Measurements from ENCODE around the gene IRF9. TPM values are rescaled to one million over a fixed set of nuclear protein-coding genes. Genes with fewer than 3 reads are reported as not detected.

IRF9 gene
- total RNA-seq, 1 experiment from 2014 or later: 15.6 TPM

GRCh38 chr14:24146978-24147760, 13.9 kb upstream of the IRF9 start, which contains the start of gene RNF31:
TSS of gene RNF31 (plus strand) at chr14:24147498. CDS start at chr14:24147699, 201 bp downstream.
- Mint-ChIP-seq H3K27ac (peak within 1 kb of the TSS; percentile 98), H3K27me3 (ENCODE audit: low read depth) (no peaks in the 10 kb centered on the region), H3K36me3 (peaks cover 44% of the 10 kb centered on the region), H3K4me3 (peak within 1 kb of the TSS; percentile 99), H3K4me1 (peaks cover 21% of the 10 kb centered on the region), H3K9me3 (no peaks in the 10 kb centered on the region)
- ATAC-seq (peak; percentile 89), DNase-seq (ENCODE audit: low spot score) (peak; percentile 98)
- CTCF ChIA-PET: interaction anchor here (0.5 to 4.1 kb wide), 20 partner anchors 11 to 284 kb away, joined by 3 to 55 read pairs (median 4); partner anchors contain the start of genes DCAF11, DHRS1, IPO4 and IRF9
- POLR2A ChIA-PET: interaction anchor here (0.6 to 3.3 kb wide), 15 partner anchors 10 to 114 kb away, joined by 3 to 24 read pairs (median 4); partner anchors contain the start of genes CHMP4A, DCAF11, IRF9 and NRL
- TF ChIP-seq ETV6 (CRISPR knock-in tag; IDR thresholded peaks at IDR 0.05): no peak
- TF ChIP-seq HMGA2 (CRISPR knock-in tag; IDR thresholded peaks at IDR 0.05): no peak
- TF ChIP-seq SMAD4 (CRISPR knock-in tag; IDR thresholded peaks at IDR 0.05): 0 out of 2 replicates have a peak, but pooled peaks have one; percentile 22
- 0 out of 2 replicates have a peak, but pooled peaks have one; percentile 33 for TF ChIP-seq FOXP4 (CRISPR knock-in tag; IDR thresholded peaks at IDR 0.05)
- TF ChIP-seq ATF1 (CRISPR knock-in tag; IDR thresholded peaks at IDR 0.05): no peak
- peak; percentile 49; the same call in 1 of the 2 replicates for TF ChIP-seq NFYB (CRISPR knock-in tag; conservative IDR thresholded peaks at IDR 0.05; ENCODE audit: low read depth)
- no peak for TF ChIP-seq NR1H2 (CRISPR knock-in tag; IDR thresholded peaks at IDR 0.05)
- TF ChIP-seq MYBL2 (CRISPR knock-in tag; IDR thresholded peaks at IDR 0.05): no peak
- TF ChIP-seq, protein P1, sequence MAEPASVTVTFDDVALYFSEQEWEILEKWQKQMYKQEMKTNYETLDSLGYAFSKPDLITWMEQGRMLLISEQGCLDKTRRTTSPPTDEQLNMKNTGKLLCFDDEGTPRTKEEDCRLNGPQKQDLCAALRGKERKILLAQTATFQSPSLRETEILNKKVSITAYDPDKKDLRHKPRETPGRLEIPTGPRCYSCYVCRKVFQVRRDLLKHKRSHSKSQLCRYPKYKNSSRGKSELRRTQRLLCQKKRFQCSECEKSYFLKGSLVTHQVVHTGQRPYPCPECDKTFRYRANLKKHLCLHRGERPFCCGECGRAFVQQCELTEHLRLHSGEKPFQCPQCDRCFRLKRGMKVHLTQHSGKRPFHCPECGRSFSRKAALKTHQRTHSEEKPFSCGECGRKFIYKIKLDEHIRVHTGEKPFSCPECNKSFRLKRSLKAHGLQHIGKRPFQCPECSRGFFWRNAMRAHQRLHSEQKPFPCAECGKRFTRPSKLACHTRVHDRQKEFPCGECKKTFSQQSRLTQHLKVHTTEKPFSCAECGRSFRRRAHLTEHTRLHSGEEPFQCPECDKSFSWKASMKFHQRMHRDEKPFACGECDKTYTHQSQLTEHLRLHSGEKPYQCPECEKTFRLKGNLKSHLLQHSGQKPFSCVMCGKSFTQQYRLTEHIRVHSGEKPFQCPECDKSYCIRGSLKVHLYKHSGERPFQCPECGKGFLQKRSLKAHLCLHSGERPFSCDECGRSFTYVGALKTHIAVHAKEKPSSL (CRISPR knock-in tag; conservative IDR thresholded peaks at IDR 0.05): no peak
- peak; percentile 5; the same call in 1 of the 2 replicates for TF ChIP-seq GABPB1 (CRISPR knock-in tag; IDR thresholded peaks at IDR 0.05)
- TF ChIP-seq NFATC4 (CRISPR knock-in tag; IDR thresholded peaks at IDR 0.05): no peak
- TF ChIP-seq, protein P2, sequence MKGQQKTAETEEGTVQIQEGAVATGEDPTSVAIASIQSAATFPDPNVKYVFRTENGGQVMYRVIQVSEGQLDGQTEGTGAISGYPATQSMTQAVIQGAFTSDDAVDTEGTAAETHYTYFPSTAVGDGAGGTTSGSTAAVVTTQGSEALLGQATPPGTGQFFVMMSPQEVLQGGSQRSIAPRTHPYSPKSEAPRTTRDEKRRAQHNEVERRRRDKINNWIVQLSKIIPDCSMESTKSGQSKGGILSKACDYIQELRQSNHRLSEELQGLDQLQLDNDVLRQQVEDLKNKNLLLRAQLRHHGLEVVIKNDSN (CRISPR knock-in tag; IDR thresholded peaks at IDR 0.05): no peak
- TF ChIP-seq SP1 (CRISPR knock-in tag; conservative IDR thresholded peaks at IDR 0.05): peak; percentile 57; the same call in 1 of the 2 replicates
- TF ChIP-seq, protein P3, sequence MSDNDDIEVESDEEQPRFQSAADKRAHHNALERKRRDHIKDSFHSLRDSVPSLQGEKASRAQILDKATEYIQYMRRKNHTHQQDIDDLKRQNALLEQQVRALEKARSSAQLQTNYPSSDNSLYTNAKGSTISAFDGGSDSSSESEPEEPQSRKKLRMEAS (CRISPR knock-in tag; IDR thresholded peaks at IDR 0.05): no peak
- TF ChIP-seq E2F1 (CRISPR knock-in tag; IDR thresholded peaks at IDR 0.05): no peak
- no peak for TF ChIP-seq ZNF317 (CRISPR knock-in tag; IDR thresholded peaks at IDR 0.05; ENCODE audit: borderline replicate concordance, low read depth)
- TF ChIP-seq, protein P4, sequence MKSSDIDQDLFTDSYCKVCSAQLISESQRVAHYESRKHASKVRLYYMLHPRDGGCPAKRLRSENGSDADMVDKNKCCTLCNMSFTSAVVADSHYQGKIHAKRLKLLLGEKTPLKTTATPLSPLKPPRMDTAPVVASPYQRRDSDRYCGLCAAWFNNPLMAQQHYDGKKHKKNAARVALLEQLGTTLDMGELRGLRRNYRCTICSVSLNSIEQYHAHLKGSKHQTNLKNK (CRISPR knock-in tag; IDR thresholded peaks at IDR 0.05): no peak
- 0 out of 2 replicates have a peak, but pooled peaks have one; percentile 48 for TF ChIP-seq JUN (CRISPR knock-in tag; IDR thresholded peaks at IDR 0.05)
- TF ChIP-seq ZNF219 (CRISPR knock-in tag; IDR thresholded peaks at IDR 0.05; ENCODE audit: borderline replicate concordance): peak; percentile 36; the same call in 1 of the 2 replicates
- no peak for TF ChIP-seq FOXP1 (CRISPR knock-in tag; IDR thresholded peaks at IDR 0.05; ENCODE audit: borderline replicate concordance)
- no peak for TF ChIP-seq ZNF423 (CRISPR knock-in tag; IDR thresholded peaks at IDR 0.05)
- TF ChIP-seq E2F5 (CRISPR knock-in tag; IDR thresholded peaks at IDR 0.05): no peak
- TF ChIP-seq TEAD1 (CRISPR knock-in tag; IDR thresholded peaks at IDR 0.05): peak; percentile 47; the same call in 1 of the 2 replicates
- no peak for TF ChIP-seq NFE2L1 (CRISPR knock-in tag; IDR thresholded peaks at IDR 0.05)
- TF ChIP-seq, protein P5, sequence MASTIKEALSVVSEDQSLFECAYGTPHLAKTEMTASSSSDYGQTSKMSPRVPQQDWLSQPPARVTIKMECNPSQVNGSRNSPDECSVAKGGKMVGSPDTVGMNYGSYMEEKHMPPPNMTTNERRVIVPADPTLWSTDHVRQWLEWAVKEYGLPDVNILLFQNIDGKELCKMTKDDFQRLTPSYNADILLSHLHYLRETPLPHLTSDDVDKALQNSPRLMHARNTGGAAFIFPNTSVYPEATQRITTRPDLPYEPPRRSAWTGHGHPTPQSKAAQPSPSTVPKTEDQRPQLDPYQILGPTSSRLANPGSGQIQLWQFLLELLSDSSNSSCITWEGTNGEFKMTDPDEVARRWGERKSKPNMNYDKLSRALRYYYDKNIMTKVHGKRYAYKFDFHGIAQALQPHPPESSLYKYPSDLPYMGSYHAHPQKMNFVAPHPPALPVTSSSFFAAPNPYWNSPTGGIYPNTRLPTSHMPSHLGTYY (CRISPR knock-in tag; IDR thresholded peaks at IDR 0.05): no peak
- no peak for TF ChIP-seq ZNF416 (CRISPR knock-in tag; IDR thresholded peaks at IDR 0.05)
- no peak for TF ChIP-seq USF2 (CRISPR knock-in tag; IDR thresholded peaks at IDR 0.05)
- no peak for TF ChIP-seq CREB1 (CRISPR knock-in tag; IDR thresholded peaks at IDR 0.05)

Measured in WTC11 (cell line).